Panc1 (cell line): ENCODE measurements around the gene APOLD1. TPM values are rescaled to one million over a fixed set of nuclear protein-coding genes. Genes with fewer than 3 reads are reported as not detected.

Source experiments
- ATAC-seq: fragments of 200-7000 bp; cut with Tn5 transposase; 2 replicates; pipeline ENCODE4 v1.9.1; 2020; ENCODE audit warnings: mild to moderate bottlenecking, moderate library complexity
- BruUV-seq: library from RNA; stranded (reverse); fragments of 400-500 nt; replicated peaks from 2 replicates; lab custom pipeline; 2021; lab: Mats Ljungman, UMichigan
- CTCF ChIA-PET: fragments of 300-600 bp; sonication (Branson Sonifier 250); formaldehyde crosslinking; loops from one replicate; lab custom pipeline; 2022; ENCODE audit warnings: antibody characterized with exemption; lab: Charles Lee
- POLR2A ChIA-PET: fragments of 300-600 bp; sonication (Branson Sonifier 250); formaldehyde crosslinking; loops from one replicate; lab custom pipeline; 2022; ENCODE audit warnings: antibody characterized with exemption; lab: Charles Lee
- DNase-seq: peaks from one replicate; pipeline ENCODE4 v3.0.0-alpha.2; 2010; ENCODE audit warnings: low read depth, low spot score
- H3K27ac ChIP-seq: 2 replicates; pipeline ENCODE4 v1.5.1; 2011; ENCODE audit warnings: mild to moderate bottlenecking, low read length, inconsistent platforms
- H3K27me3 ChIP-seq: fragments of 200-500 bp; sonication (Bioruptor generic); 2 replicates; pipeline ENCODE4 v1.6.0; 2014; ENCODE audit warnings: low read length, inconsistent platforms; ENCODE audit not compliant: control insufficient read depth, insufficient read depth
- H3K36me3 ChIP-seq: fragments of 200-500 bp; sonication (Bioruptor generic); 2 replicates; pipeline ENCODE4 v1.5.1; 2014; ENCODE audit warnings: inconsistent platforms, mild to moderate bottlenecking, low read length, moderate library complexity; ENCODE audit not compliant: control insufficient read depth, insufficient read depth
- H3K4me1 ChIP-seq: 2 replicates; pipeline ENCODE4 v1.5.1; 2011; ENCODE audit warnings: inconsistent platforms, mild to moderate bottlenecking, low read length, moderate library complexity; ENCODE audit not compliant: control insufficient read depth, insufficient read depth
- H3K4me3 ChIP-seq, 2 experiments: 2 replicates each; pipeline ENCODE4 v1.5.1; 2011 to 2012; ENCODE audit warnings: low read depth in 2 of 2, low read length in 2 of 2, mild to moderate bottlenecking in 2 of 2, inconsistent platforms in 1 of 2, moderate library complexity in 1 of 2
- H3K9me3 ChIP-seq: fragments of 200-500 bp; sonication (Bioruptor generic); 2 replicates; pipeline ENCODE4 v1.5.1; 2014; ENCODE audit warnings: low read depth, mild to moderate bottlenecking, inconsistent platforms, low read length, moderate library complexity; ENCODE audit not compliant: control insufficient read depth, insufficient read depth
- POLR2AphosphoS5 ChIP-seq: IDR thresholded peaks from 2 replicates; pipeline ENCODE4 v1.6.1; 2012; ENCODE audit warnings: mild to moderate bottlenecking, low read depth, low read length, moderate library complexity
- REST ChIP-seq, 2 experiments: IDR thresholded peaks; 2 replicates each; pipeline ENCODE4 v1.6.1; 2011 to 2012; ENCODE audit warnings: low read depth in 2 of 2, control low read depth in 1 of 2, low read length in 1 of 2, mild to moderate bottlenecking in 1 of 2, moderate library complexity in 1 of 2; ENCODE audit not compliant: insufficient read depth in 1 of 2
- SIN3A ChIP-seq: IDR thresholded peaks from 2 replicates; pipeline ENCODE4 v1.6.1; 2012; ENCODE audit warnings: low read depth, mild to moderate bottlenecking, low read length, moderate library complexity, borderline replicate concordance; ENCODE audit not compliant: insufficient read depth
- TCF7L2 ChIP-seq: IDR thresholded peaks from 2 replicates; pipeline ENCODE4 v1.6.1; 2011; ENCODE audit warnings: mild to moderate bottlenecking, low read depth, low read length, inconsistent platforms
- in situ Hi-C: cut with HindIII; loops from 2 replicates; pipeline ENCODE4 v1.10.0; 2016; ENCODE audit warnings: low sequenced_read_pairs, low pct_unique_long_range_greater_than_20kb
- intact Hi-C: fragments of 100-400 bp; cut with micrococcal nuclease; formaldehyde crosslinking; loops from one replicate; pipeline ENCODE4 v1.10.0; 2022; ENCODE audit not compliant: unreplicated experiment
- total RNA-seq: library from RNA; stranded (reverse); gene quantifications from one replicate; pipeline ENCODE4 v1.2.1, GENCODE V29; 2021; ENCODE audit not compliant: unreplicated experiment
- TF ChIP-seq, protein P1 (sequence below): fragments of 450-650 bp; IDR thresholded peaks from 2 replicates; pipeline ENCODE4 v1.5.1; 2017; ENCODE audit warnings: mild to moderate bottlenecking

APOLD1 gene
- total RNA-seq, 1 experiment from 2014 or later = 4.1 TPM

GRCh38 chr12:12770262-12770661 lies 15.2 kb upstream of the APOLD1 start:
- no peak for ATAC-seq
- H3K4me3 ChIP-seq = no peak overlapping the region
- in situ Hi-C loops (no loop called here), intact Hi-C loops (no loop called here)
- POLR2A ChIA-PET = no interaction called here
- TF ChIP-seq POLR2AphosphoS5 = no peak
- no peak for TF ChIP-seq SIN3A
- TF ChIP-seq TCF7L2 = no peak
- TF ChIP-seq, protein P1, sequence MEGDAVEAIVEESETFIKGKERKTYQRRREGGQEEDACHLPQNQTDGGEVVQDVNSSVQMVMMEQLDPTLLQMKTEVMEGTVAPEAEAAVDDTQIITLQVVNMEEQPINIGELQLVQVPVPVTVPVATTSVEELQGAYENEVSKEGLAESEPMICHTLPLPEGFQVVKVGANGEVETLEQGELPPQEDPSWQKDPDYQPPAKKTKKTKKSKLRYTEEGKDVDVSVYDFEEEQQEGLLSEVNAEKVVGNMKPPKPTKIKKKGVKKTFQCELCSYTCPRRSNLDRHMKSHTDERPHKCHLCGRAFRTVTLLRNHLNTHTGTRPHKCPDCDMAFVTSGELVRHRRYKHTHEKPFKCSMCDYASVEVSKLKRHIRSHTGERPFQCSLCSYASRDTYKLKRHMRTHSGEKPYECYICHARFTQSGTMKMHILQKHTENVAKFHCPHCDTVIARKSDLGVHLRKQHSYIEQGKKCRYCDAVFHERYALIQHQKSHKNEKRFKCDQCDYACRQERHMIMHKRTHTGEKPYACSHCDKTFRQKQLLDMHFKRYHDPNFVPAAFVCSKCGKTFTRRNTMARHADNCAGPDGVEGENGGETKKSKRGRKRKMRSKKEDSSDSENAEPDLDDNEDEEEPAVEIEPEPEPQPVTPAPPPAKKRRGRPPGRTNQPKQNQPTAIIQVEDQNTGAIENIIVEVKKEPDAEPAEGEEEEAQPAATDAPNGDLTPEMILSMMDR = no peak
- TF ChIP-seq REST (IDR thresholded peaks at IDR 0.05; ENCODE audit: insufficient read depth in 1 of 2, low read depth in 2 of 2, low read length in 1 of 2) = no peak
- H3K36me3 ChIP-seq = no peaks in the 10 kb centered on the region
- BruUV-seq = no TSS peak
- peaks cover 3% of the 10 kb centered on the region; the same call in 1 of the 2 replicates for H3K9me3 ChIP-seq
- no peak for DNase-seq
- CTCF ChIA-PET = no interaction called here
- H3K27ac ChIP-seq = no peak overlapping the region
- H3K4me1 ChIP-seq = no peaks in the 10 kb centered on the region
- no peaks in the 10 kb centered on the region for H3K27me3 ChIP-seq

- H3K9me3 ChIP-seq = 0 out of 2 replicates have a peak, but pooled peaks cover 3% of the 10 kb centered on the region
- 0 out of 2 replicates have a peak overlapping the region, but pooled peaks have one; percentile 3 for H3K27ac ChIP-seq
- no peak overlapping the region for H3K4me3 ChIP-seq
- ChIA-PET CTCF (no interaction called here), POLR2A (no interaction called here)
- DNase-seq = no peak
- BruUV-seq = no TSS peak
- in situ Hi-C loops (no loop called here), intact Hi-C loops (no loop called here)
- H3K36me3 ChIP-seq = no peaks in the 10 kb centered on the region
- TF ChIP-seq SIN3A (no peak), REST (IDR thresholded peaks at IDR 0.05; ENCODE audit: insufficient read depth in 1 of 2, low read depth in 2 of 2, low read length in 1 of 2) (no peak), POLR2AphosphoS5 (no peak), TCF7L2 (no peak)
- TF ChIP-seq, protein P1 = no peak
- H3K4me1 ChIP-seq = peaks cover 4% of the 10 kb centered on the region
- no peak for ATAC-seq
- H3K27me3 ChIP-seq = no peaks in the 10 kb centered on the region
These were observed 10.7 kb upstream of the APOLD1 start for GRCh38 chr12:12774791-12775190.
